GM19023 (cell line): ENCODE results near the gene ADM2.
"Not testable (repeated sequence)": the region's sequence is repeated elsewhere in the genome, so short reads cannot be mapped to it uniquely, and the experiment has no call there.

Source experiments
- ATAC-seq: cut with Tn5 transposase; IDR thresholded peaks from one replicate; pipeline ENCODE4 v1.9.1; 2021; ENCODE audit warnings: mild to moderate bottlenecking, moderate library complexity; ENCODE audit not compliant: unreplicated experiment

Gene ADM2

DNA sequence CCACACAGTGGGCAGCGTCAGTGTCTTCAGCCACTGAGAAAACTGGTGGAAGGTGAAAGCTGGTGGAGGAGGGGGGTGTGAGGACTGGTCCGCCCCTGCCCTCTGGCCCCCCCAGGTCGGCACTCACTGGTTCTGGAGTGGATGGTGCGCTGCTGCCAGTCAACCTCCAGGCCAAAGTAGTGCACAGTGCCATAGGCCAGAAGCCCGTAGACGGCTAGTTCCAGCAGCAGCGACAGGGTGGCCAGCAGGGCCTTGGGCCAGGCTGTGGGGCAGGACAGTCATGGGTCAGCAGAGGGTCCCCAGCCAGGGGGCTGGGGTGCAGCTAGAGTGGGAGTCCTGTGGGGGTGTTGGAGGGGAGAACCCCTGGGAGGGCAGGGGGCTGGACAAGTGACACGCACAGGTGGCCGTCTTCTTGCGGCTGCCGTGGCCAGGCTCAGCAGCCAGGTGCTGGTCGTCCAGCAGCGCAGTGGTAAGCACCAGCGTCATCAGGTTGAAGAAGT, 24.0 kb downstream of the ADM2 start:
- ATAC-seq, result no peak

- ATAC-seq, result no peak
Measured at GRCh38 chr22:50505776-50506610, 24.6 kb downstream of the ADM2 start.

DNA sequence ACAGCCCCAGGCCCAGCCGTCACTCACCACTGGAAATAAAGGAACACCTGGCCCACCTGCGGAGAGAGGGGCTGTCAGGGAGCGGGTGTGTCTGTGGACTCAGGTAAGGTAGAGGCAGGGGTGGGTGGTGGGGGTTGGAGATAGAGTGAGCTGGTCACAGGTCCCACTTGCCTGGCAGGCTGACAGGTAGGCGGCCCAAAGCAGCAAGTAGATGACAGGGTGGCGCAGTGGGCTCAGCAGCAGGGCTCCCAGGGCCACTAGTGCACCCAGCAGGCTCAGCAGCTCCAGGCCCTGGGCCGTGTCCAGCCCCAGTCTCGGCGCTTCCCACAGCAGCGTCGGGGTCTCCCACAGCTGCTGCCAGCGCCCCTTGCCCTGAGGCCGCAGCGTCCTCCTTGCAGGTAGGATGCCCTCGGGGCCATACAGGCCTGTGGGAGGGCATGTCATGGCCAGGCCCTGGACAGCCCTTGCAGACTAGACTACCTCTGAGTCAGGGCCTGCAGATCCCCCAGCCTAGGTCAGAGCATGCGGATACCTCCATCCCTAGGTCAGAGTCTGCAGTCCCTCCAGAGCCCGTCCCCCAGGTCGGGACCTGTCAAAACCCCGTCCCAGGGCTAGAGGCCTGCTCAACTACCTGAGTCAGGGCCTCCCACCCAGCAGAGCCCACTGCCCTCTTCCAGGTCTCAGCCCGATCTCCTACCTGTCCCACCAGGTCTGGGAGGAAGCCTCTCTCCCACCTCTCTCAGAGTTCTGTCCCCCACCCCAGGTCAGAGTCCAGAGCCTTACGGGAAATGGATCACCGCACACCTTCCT, 25.5 kb downstream of the ADM2 start:
- no peak for ATAC-seq

DNA sequence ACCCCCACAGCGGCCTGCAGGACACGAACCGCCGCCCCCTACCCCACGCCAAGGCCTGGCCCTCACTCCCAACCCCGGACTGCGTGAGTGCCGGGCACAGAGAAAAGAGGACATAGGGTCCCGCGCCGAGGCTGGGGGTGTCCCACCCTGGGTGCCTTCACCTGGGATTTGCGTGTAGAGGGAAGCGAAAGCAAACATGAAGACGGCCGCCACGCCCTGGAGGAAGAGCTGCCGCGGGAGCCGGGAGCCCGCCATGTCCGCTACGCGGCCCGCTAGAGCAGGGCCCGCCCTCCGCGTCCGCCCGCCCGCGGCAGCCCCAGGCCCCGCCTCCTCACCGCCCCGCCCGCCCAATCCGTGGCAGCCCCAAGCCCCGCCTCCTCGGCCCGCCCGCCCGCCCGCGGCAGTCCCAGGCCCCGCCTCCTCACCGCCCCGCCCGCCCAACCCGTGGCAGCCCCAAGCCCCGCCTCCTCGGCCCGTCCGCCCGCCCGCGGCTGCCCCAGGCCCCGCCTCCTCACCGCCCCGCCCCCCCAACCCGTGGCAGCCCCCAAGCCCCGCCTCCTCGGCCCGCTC, 26.2 kb downstream of the ADM2 start, which contains the start of gene LMF2:
Gene LMF2, minus strand, starts transcription at position 282 of the 570 bp plus-strand sequence. Its CDS starts 27 bp downstream, at position 255.
- ATAC-seq, result peak; percentile 59

GRCh38 chr22:50507991-50508884, 26.9 kb downstream of the ADM2 start, which contains the start of gene NCAPH2:
Gene NCAPH2 (plus strand): TSS chr22:50508224. CDS start chr22:50508338, 114 bp downstream.
- ATAC-seq, result peak; percentile 62

- ATAC-seq, result no peak
Measured at GRCh38 chr22:50508897-50509296, 27.6 kb downstream of the ADM2 start.

GRCh38 chr22:50513175-50513574, 31.8 kb downstream of the ADM2 start:
- ATAC-seq, result no peak

DNA sequence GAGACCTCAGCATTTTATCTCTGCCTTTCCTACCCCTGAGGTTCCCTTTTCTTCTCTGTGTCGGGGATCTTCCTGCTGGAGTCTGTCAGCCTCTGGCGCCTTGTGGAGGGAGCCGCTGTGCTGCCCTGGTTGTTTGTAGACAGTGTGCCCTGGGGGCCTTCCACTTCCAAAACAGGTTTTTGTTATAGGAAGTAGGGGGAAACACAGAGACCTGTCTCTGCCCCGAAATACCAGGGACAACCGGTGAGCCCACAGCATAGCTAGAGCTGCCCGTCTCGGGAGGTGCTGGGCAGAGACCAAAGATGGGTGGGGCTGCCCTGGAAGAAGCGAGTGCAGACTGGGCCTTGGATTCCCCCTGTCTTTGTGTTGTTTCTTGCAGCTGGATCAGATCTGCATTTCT, 34.7 kb downstream of the ADM2 start:
- no peak for ATAC-seq

- ATAC-seq, result no peak
Measured at GRCh38 chr22:50516891-50517290, 35.5 kb downstream of the ADM2 start.

- ATAC-seq, result no peak
Measured at GRCh38 chr22:50517495-50518260, 36.3 kb downstream of the ADM2 start.

- ATAC-seq, result no peak
Measured at GRCh38 chr22:50518606-50519005, 37.3 kb downstream of the ADM2 start.

GRCh38 chr22:50519151-50519550, 37.8 kb downstream of the ADM2 start:
- ATAC-seq, result no peak

DNA sequence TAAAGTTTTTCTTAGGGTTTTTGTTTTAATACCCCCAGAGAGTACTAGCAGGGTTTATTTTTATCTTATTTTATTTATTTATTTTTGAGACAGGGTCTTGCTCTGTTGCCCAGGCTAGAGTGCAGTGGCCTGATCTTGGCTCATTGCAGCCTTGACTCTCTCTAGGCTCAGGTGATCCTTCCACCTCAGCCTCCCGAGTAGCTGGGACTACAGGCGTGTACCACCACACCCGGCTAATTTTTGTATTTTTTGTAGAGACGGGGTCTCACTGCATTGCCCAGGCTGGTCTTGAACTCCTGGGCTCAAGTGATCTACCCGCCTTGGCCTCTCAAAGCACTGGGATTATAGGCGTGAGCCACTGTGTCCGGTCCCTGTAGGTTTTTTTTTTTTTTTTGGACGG, 38.8 kb downstream of the ADM2 start:
- ATAC-seq, result not testable (repeated sequence)

DNA sequence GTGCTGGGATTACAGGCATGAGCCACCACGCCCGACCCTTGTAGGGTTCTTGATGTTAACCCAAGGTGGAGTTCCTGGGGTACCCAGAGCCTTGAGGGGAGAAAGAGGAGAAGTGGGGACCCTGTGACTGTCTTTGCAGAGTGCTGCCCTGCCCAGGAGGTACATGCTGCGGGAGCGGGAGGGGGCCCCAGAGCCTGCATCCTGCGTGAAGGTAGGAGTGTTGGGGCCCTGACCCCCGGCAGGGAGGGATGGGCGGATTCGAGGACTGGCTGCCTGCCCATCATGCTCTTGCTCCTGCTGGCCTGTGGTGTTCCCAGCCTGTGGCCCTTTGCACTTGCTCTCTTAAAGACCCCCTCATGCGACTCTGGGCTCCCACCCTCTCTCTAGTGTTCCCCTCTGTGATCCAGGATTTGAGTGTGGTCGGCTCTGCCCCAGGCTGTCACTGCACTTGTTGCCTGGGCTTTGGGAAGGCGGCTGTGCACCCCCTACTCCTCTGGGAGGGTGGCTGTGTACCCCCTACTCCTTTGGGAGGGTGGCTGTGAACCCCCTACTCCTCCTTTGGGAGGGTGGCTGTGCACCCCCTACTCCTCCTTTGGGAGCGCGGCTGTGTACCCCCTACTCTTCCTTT, 39.6 kb downstream of the ADM2 start:
- no peak for ATAC-seq

DNA sequence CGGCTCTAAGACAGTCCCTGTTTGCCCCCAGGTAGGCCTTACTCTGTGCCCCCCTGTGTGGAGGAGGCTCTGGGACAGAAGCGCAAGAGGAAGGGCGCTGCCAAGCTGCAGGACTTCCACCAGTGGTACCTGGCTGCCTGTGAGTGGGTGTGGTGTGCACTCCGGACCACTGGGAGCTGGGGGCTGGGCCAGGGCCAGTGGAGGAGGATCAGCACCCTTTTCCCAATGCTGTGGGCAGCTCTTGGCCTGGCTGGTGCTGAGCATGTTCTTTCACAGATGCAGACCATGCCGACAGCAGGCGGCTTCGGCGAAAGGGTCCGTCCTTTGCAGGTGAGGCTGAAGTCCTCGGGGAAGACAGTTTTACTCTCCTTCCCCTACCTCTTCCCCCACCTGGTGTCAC, 40.4 kb downstream of the ADM2 start:
- no peak for ATAC-seq

GRCh38 chr22:50522208-50522805, 41.0 kb downstream of the ADM2 start:
- no peak for ATAC-seq

DNA sequence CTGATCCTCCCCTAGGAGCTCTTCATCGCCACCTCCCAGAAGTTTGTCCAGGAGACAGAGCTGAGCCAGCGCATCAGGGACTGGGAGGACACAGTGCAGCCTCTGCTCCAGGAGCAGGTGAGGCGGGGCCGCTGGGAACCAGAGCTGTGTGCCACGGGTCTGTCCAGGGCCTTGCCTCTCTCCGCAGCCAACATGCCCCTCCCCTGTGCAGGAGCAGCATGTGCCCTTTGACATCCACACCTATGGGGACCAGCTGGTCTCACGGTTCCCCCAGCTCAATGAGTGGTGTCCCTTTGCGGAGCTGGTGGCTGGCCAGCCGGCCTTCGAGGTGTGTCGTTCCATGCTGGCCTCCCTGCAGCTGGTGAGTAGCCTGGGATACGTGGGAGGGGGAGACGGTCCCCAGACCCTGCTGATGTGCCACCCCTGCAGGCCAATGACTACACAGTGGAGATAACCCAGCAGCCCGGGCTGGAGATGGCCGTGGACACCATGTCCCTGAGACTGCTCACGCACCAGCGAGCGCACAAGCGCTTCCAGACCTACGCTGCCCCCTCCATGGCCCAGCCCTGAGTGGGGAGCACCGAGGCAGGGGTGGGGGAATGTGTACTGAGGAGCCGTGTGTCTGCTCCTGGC, 41.6 kb downstream of the ADM2 start:
- no peak for ATAC-seq

DNA sequence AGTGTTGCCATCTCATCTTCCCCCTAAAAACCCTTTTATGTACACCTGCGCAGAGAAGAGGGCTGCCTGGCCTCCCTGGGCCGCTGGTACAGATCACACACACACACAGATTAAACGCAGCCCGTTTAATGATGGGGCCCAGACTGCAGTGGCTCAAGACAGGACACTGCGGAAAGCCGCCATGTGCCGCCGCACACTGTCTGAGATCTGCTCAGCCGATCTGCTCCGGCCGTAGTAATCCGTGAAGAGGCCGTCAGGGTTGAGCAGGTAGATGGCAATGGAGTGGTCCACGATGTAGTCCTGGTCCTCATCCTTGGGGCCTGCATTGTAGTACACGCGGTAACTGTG, 42.1 kb downstream of the ADM2 start:
- no peak for ATAC-seq
